Bronchial epithelial cell (primary cell): ENCODE results near the gene TRIP13. TPM values are rescaled to one million over a fixed set of nuclear protein-coding genes. Genes with fewer than 3 reads are reported as not detected.
"Not testable (repeated sequence)": the region's sequence is repeated elsewhere in the genome, so short reads cannot be mapped to it uniquely, and the experiment has no call there.

ENCODE experiments used
- DNase-seq: peaks from one replicate; pipeline ENCODE4 v3.0.0-alpha.2; 2010; ENCODE audit warnings: low read depth
- FAIRE-seq: peaks from 2 replicates; lab custom pipeline; 2011; peaks lifted over from hg19 to GRCh38; lab: Jason Lieb, UNC
- H3K27me3 ChIP-seq: 2 replicates; pipeline ENCODE4 v1.5.1; 2011; ENCODE audit warnings: low read length; ENCODE audit not compliant: control insufficient read depth, insufficient read depth
- H3K36me3 ChIP-seq: 2 replicates; pipeline ENCODE4 v1.5.1; 2011; ENCODE audit warnings: low read length; ENCODE audit not compliant: control insufficient read depth, insufficient read depth
- H3K4me3 ChIP-seq: 2 replicates; pipeline ENCODE4 v1.5.1; 2011; ENCODE audit warnings: mild to moderate bottlenecking, low read depth, low read length, control low read depth
- CTCF ChIP-seq: IDR thresholded peaks from 2 replicates; pipeline ENCODE4 v1.5.1; 2011; ENCODE audit warnings: mild to moderate bottlenecking, moderate library complexity, low read length, control low read depth, inconsistent platforms; ENCODE audit not compliant: insufficient read depth, severe bottlenecking
- total RNA-seq: library from RNA; depleted of rRNA; stranded (reverse); fragments of >200 nt; gene quantifications from 2 replicates; pipeline ENCODE4 v1.2.1, GENCODE V29; 2014

TRIP13 gene
- total RNA-seq, 1 donor from 2014 or later, result 1.8 TPM

GRCh38 chr5:910769-911160 lies 18.1 kb downstream of the TRIP13 start:
- TF ChIP-seq CTCF, result no peak
- FAIRE-seq, result no peak
- H3K27me3 ChIP-seq, result no peaks in the 10 kb centered on the region
- H3K4me3 ChIP-seq, result no peak overlapping the region
- peaks cover 4% of the 10 kb centered on the region for H3K36me3 ChIP-seq
- DNase-seq, result no peak

GRCh38 chr5:911601-912000 lies 18.9 kb downstream of the TRIP13 start:
- FAIRE-seq, result no peak
- Histone ChIP-seq H3K36me3 (peaks cover 11% of the 10 kb centered on the region), H3K27me3 (no peaks in the 10 kb centered on the region), H3K4me3 (no peak overlapping the region)
- no peak for TF ChIP-seq CTCF
- DNase-seq, result peak; percentile 59

GRCh38 chr5:912280-913091 lies 19.8 kb downstream of the TRIP13 start:
- FAIRE-seq, result peak; percentile 100

GRCh38 chr5:914174-914573 lies 21.5 kb downstream of the TRIP13 start:
- H3K27me3 ChIP-seq, result no peaks in the 10 kb centered on the region
- H3K4me3 ChIP-seq, result no peak overlapping the region
- no peak for DNase-seq
- no peak for FAIRE-seq
- no peak for TF ChIP-seq CTCF
- peaks cover 9% of the 10 kb centered on the region for H3K36me3 ChIP-seq

More at GRCh38 chr5:912280-913091, 19.8 kb downstream of the TRIP13 start:
- TF ChIP-seq CTCF, result peak; percentile 52
- peaks cover 9% of the 10 kb centered on the region for H3K36me3 ChIP-seq
- peak; percentile 99 for DNase-seq
- H3K4me3 ChIP-seq, result no peak overlapping the region
- no peaks in the 10 kb centered on the region for H3K27me3 ChIP-seq

GRCh38 chr5:914612-915011 lies 21.9 kb downstream of the TRIP13 start:
- Histone ChIP-seq H3K36me3 (peaks cover 9% of the 10 kb centered on the region), H3K27me3 (no peaks in the 10 kb centered on the region), H3K4me3 (no peak overlapping the region)
- FAIRE-seq (no peak), DNase-seq (no peak)
- TF ChIP-seq CTCF, result no peak

- H3K36me3 ChIP-seq, H3K4me3 ChIP-seq, DNase-seq, H3K27me3 ChIP-seq, FAIRE-seq: not testable (repeated sequence)
Observed at GRCh38 chr5:915346-915745, 22.7 kb downstream of the TRIP13 start.
